ENCODE data around the gene GHRL. TPM values are rescaled to one million over a fixed set of nuclear protein-coding genes. Genes with fewer than 3 reads are reported as not detected.
"Not testable (repeated sequence)": the region's sequence is repeated elsewhere in the genome, so short reads cannot be mapped to it uniquely, and the experiment has no call there.

The GHRL gene
- total RNA-seq, 2 donors from 2014 or later = 3.6 to 4.2 TPM

DNA sequence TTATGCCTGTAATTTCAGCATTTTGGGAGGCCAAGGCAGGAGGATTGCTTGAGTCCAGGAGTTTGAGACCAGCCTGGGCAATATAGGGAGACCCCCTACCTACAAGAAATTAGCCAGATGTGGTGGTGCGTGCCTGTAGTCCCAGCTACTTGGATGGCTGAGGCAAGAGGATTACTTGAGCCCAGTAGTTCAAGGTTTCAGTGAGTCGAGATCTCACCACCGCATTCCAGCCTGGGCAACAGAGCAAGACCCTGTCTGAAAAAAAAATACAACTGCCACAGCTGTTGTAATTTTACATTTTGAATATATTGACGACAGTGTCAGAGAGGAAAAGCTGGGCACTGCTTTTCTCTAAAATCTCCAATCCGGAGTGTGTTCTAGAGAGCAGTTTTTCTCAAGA, 23.3 kb downstream of the GHRL start:
- Histone ChIP-seq H3K27me3 (no peaks in the 10 kb centered on the region), H3K27ac (no peak overlapping the region), H3K9me3 (no peaks in the 10 kb centered on the region), H3K4me1 (peaks cover 28% of the 10 kb centered on the region), H3K4me3 (no peak overlapping the region), H3K36me3 (replicated peaks in 1 of 2; ENCODE audit: insufficient read depth in 1 of 2, low read depth in 2 of 2) (peaks cover 0 to 7% of the 10 kb centered on the region in 2 donors)
- TF ChIP-seq POLR2A (IDR thresholded peaks at IDR 0.05) = no peak
- TF ChIP-seq, protein P1, sequence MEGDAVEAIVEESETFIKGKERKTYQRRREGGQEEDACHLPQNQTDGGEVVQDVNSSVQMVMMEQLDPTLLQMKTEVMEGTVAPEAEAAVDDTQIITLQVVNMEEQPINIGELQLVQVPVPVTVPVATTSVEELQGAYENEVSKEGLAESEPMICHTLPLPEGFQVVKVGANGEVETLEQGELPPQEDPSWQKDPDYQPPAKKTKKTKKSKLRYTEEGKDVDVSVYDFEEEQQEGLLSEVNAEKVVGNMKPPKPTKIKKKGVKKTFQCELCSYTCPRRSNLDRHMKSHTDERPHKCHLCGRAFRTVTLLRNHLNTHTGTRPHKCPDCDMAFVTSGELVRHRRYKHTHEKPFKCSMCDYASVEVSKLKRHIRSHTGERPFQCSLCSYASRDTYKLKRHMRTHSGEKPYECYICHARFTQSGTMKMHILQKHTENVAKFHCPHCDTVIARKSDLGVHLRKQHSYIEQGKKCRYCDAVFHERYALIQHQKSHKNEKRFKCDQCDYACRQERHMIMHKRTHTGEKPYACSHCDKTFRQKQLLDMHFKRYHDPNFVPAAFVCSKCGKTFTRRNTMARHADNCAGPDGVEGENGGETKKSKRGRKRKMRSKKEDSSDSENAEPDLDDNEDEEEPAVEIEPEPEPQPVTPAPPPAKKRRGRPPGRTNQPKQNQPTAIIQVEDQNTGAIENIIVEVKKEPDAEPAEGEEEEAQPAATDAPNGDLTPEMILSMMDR (IDR thresholded peaks at IDR 0.05) = no peak
- 96 to 100% methylated on average over 5 of the region's 5 CpGs for WGBS, 2 donors
- no peak for ATAC-seq
- no peak for DNase-seq
- intact Hi-C loops (cut with DNase I) = no loop called here

DNA sequence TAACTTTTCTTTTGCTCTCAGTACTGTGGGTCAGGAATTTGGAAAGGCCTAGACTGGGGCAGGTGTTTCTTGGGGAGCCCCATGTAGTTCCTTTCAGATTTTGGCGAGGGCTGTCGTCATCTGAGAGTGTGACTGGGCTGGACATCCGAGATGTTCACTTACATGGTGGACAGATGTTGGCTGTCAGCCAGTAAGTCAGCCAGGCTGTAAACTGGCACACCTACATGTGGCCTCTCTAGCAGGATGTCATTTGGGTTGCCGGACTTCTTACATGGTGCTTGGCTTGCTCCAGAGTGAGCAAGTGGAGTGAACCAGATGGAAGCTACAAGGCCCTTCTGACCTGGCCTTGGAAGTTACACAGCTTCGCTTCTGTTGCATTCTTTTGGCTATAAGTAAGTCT, 23.8 kb downstream of the GHRL start:
- WGBS, 2 donors = 91 to 94% methylated on average over 5 of the region's 5 CpGs
- Histone ChIP-seq H3K4me1 (peaks cover 26% of the 10 kb centered on the region), H3K9me3 (no peaks in the 10 kb centered on the region), H3K36me3 (replicated peaks in 1 of 2; ENCODE audit: insufficient read depth in 1 of 2, low read depth in 2 of 2) (peaks cover 0 to 7% of the 10 kb centered on the region in 2 donors), H3K27ac (no peak overlapping the region), H3K4me3 (no peak overlapping the region), H3K27me3 (no peaks in the 10 kb centered on the region)
- DNase-seq = no peak
- ATAC-seq = no peak
- TF ChIP-seq, protein P1 (IDR thresholded peaks at IDR 0.05) = no peak
- TF ChIP-seq POLR2A (IDR thresholded peaks at IDR 0.05) = no peak
- intact Hi-C loops (cut with DNase I) = no loop called here

GRCh38 chr3:10268116-10268515, 24.6 kb downstream of the GHRL start:
- TF ChIP-seq, protein P1 (IDR thresholded peaks at IDR 0.05) = no peak
- TF ChIP-seq POLR2A (IDR thresholded peaks at IDR 0.05) = no peak
- no peak for ATAC-seq
- peaks cover 0 to 7% of the 10 kb centered on the region in 2 donors for H3K36me3 ChIP-seq (replicated peaks in 1 of 2; ENCODE audit: insufficient read depth in 1 of 2, low read depth in 2 of 2)
- H3K4me3 ChIP-seq = no peak overlapping the region
- H3K9me3 ChIP-seq = no peaks in the 10 kb centered on the region
- peaks cover 26% of the 10 kb centered on the region for H3K4me1 ChIP-seq
- no peaks in the 10 kb centered on the region for H3K27me3 ChIP-seq
- DNase-seq = no peak
- intact Hi-C loops (cut with DNase I) = no loop called here
- H3K27ac ChIP-seq = no peak overlapping the region

GRCh38 chr3:10266936-10267335, 25.8 kb downstream of the GHRL start:
- DNase-seq; H3K27me3 ChIP-seq; H3K36me3 ChIP-seq (replicated peaks in 1 of 2; ENCODE audit: insufficient read depth in 1 of 2, low read depth in 2 of 2); H3K27ac ChIP-seq; H3K4me3 ChIP-seq; ATAC-seq; H3K9me3 ChIP-seq; intact Hi-C loops (cut with DNase I): not testable (repeated sequence)
- peaks cover 20% of the 10 kb centered on the region for H3K4me1 ChIP-seq
- WGBS, 2 donors = 79 to 80% methylated on average over 7 of the region's 7 CpGs

- Histone ChIP-seq H3K9me3 (no peaks in the 10 kb centered on the region), H3K27ac (no peak overlapping the region), H3K4me3 (no peak overlapping the region), H3K27me3 (no peaks in the 10 kb centered on the region), H3K36me3 (replicated peaks in 1 of 2; ENCODE audit: insufficient read depth in 1 of 2, low read depth in 2 of 2) (peaks cover 0 to 8% of the 10 kb centered on the region in 2 donors), H3K4me1 (peaks cover 22% of the 10 kb centered on the region)
- no peak for ATAC-seq
- no peak for TF ChIP-seq POLR2A (IDR thresholded peaks at IDR 0.05)
- TF ChIP-seq, protein P1 (IDR thresholded peaks at IDR 0.05) = no peak
- DNase-seq = no peak
- WGBS, 2 donors = 88% methylated on average over 2 of the region's 2 CpGs
- intact Hi-C loops (cut with DNase I) = no loop called here
These were observed 26.9 kb downstream of the GHRL start for GRCh38 chr3:10265833-10266232.

All from body of pancreas (tissue), 4 donors.